ENCODE results near the gene FRYL.
A peak's percentile ranks its signal among the peaks of the same experiment; 100 is the strongest.

The FRYL gene

DNA sequence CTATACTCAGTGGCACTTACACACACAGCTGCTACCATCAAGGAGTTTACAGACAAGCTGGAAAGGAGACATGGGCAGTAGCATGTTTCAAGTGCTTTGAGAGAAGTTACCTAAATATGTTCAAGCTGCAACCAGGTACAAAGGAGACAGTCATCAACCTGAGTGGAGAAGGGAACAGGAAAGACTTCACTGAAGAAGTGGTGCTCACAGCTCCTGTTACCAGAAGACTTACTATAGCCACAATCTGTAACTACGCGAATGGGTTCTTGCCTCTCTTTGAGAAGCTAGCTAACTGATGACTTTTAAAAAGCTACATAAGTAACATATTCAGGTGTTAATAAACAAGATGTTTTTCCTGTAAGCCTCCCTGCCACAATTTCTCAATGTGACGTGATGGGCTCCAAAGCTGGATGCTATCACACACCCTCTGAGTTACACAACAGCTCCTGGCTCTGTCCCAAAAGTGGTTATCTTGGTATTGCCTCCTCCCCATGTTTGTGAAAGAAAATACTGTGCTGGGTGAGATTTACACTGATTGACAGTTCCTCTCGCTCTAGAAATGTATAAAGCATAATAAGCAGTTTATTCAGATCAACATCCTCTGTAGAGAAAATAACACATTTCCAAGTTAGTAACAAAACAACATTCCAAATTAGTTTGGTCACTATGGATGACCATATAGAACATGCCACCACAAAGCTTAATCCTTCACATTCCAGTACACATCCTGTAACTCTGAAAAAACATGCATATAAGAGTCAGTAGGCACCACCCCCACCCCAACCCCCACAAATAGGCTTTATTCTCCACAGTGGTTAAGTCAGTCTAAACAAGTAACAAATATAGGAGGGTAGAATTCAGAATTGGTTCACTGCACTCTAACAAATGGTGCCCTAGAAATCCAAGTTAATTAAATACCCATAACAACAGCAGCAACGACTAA, 81.8 kb downstream of the FRYL start:
- TF ChIP-seq GATA3 (IDR thresholded peaks at IDR 0.05; ENCODE audit: low read depth, low read length) (no peak), GATA2 (IDR thresholded peaks at IDR 0.05; ENCODE audit: low read depth, low read length) (no peak)

DNA sequence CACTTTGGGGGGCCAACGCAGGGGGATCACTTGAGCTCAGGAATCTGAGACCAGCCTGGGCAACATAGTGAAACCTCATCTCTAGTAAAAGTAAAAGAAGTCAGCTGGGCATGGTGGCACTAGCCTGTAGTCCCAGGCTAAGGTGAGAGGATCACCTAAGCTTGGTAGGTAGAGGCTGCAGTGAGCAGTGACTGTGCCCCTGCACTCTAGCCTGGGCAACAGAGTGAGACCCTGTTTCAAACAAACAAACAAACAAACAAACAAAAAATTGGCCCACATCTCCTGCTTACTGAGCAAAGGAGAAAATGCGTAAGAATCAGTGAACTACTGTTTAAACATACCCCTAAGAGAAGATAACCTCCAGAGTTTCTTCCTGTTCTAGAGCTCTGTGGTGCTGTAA, 85.3 kb downstream of the FRYL start:
- TF ChIP-seq GATA2 (IDR thresholded peaks at IDR 0.05; ENCODE audit: low read depth, low read length): no peak
- TF ChIP-seq GATA3 (IDR thresholded peaks at IDR 0.05; ENCODE audit: low read depth, low read length): no peak

DNA sequence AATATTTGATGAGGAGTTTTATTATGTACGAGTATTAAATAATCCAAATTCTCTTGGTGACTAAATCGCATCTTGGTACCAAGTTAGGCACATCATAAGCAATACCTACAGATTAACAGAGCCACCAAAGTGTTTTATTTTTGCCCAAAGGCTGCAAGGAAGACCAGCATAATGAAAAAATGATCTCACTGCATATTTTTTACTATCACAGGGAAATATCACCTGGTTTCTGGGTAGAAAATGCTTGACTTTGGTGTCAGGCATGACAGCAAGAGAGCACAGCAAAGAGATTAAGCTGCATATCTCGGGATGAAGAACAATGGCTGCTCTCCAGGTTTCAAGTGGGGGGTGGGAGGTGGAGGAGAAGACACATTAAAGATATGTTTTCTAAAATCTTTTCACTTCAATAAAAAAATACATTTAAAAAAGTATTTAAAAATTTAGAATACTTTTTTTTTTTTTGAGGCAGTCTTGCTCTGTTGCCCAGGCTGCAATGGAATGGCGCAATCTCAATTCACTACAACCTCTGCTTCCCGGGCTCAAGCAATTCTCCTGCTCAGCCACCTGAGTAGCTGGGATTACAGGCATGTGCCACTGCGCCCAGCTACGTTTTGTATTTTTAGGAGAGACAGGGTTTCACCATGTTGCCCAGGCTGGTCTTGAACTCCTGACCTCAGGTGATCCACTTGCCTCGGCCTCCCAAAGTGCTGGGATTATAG, 86.1 kb downstream of the FRYL start:
- TF ChIP-seq GATA2 (IDR thresholded peaks at IDR 0.05; ENCODE audit: low read depth, low read length) (no peak), GATA3 (IDR thresholded peaks at IDR 0.05; ENCODE audit: low read depth, low read length) (no peak)

DNA sequence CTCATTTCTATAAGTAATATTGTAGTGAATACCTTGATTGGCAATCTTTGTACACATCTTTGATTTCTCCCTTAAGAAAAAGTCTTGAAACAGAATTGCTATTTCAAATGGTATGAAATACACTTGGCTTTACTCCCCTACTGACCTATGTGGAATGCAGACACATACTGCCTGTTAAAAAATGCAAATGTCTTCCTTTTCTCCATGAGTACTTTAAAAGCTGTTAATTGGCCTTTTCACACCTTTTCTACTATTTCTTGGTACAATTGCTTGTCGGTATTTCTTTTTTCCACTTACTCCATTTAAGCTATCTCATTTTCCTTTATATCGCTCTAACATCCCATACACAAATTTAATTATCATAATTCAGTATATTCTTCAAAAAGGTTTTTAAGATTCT, 87.2 kb downstream of the FRYL start:
- TF ChIP-seq GATA3 (IDR thresholded peaks at IDR 0.05; ENCODE audit: low read depth, low read length) (no peak), GATA2 (IDR thresholded peaks at IDR 0.05; ENCODE audit: low read depth, low read length) (no peak)

DNA sequence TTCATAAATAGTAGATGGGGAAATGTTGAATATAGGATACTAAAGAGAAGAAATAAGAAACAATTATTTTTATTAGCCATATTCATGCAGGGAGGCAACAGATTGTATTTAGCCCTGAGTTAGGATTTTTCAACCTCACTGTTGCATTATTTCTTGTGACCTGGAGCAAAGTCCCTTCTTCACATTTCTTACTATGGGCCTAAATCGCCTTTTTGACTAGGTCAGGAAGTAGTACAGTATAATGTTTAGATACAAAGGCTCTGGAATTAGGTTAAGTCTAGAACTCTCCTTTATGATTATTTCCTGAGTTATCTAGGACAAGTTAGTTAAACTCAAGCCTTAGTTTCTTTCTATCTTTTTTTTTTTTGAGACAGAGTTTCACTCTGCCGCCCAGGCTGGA, 88.0 kb downstream of the FRYL start:
- no peak for TF ChIP-seq GATA3 (IDR thresholded peaks at IDR 0.05; ENCODE audit: low read depth, low read length)
- TF ChIP-seq GATA2 (IDR thresholded peaks at IDR 0.05; ENCODE audit: low read depth, low read length): no peak

DNA sequence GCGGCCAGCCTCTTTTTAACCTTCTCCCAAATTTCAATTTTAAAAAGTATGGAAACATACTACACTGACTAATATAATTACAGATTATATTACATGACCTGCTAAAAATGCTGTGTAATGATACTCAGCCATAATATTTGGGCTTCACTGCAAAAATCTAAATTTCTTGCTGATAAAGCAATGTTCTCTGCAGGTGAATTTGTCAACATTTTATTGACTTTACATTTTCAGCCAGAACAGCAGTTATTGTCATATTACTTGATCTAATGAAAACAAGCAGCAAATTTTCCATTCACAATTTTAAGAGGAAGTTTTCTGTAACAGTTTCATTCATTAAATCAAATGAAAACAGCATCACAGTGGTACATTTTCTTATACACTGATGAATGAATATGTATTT, 91.1 kb downstream of the FRYL start:
- TF ChIP-seq GATA3 (IDR thresholded peaks at IDR 0.05; ENCODE audit: low read depth, low read length) (no peak), GATA2 (IDR thresholded peaks at IDR 0.05; ENCODE audit: low read depth, low read length) (no peak)

DNA sequence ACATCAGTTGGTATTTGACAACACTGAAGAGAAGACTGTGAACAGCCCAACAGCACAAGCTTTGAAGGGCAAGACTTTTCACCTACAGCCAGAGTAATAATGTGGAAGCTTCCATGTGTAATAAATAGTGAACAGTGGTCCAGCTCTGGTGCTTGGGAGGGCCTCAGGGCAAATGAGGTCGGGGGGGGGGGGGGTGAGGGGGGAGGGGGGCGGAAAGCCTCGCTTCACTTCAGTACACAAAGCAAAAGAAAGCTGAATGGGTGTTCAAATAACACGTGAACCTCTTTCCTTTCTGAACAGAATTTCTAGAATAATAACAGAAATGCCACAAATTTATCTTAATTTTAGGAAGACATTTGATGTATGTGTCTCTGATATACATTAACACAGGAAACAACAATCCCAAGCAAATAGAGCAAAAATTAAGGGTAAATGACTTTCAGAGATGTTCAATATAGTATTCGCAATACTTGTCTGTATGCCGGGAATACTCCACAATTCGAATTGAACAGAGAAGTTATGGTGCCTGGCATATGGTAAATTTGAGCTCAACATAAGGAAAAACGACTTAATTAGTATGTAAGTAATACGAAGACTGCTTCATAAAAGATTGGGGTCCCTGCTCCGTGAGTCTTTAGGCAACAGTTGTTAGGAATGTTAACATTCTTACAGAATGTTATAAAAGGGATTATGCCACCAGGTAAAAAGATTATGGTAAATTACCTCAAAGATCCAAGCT, 92.6 kb downstream of the FRYL start:
- TF ChIP-seq GATA2 (IDR thresholded peaks at IDR 0.05; ENCODE audit: low read depth, low read length): no peak
- no peak for TF ChIP-seq GATA3 (IDR thresholded peaks at IDR 0.05; ENCODE audit: low read depth, low read length)

DNA sequence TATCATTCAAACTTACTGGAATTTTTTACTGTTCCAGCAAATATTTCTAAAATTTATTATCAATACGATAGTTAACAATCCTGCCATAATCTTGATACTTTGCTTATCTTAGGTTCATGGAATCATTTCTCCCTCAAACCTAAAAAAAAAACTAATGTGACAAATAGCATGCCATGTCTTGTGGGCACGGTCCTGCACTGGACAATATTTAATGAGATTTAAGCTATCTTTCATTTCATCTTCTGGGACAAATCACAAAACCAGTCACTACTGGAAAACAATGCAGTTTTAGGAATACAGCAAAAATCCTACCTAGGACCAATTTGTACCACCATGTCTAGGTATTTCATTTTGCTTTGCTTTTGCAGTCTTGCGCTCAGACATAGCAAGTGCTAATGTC, 93.7 kb downstream of the FRYL start:
- TF ChIP-seq GATA2 (IDR thresholded peaks at IDR 0.05; ENCODE audit: low read depth, low read length) (peak; percentile 64), GATA3 (IDR thresholded peaks at IDR 0.05; ENCODE audit: low read depth, low read length) (peak; percentile 87)

DNA sequence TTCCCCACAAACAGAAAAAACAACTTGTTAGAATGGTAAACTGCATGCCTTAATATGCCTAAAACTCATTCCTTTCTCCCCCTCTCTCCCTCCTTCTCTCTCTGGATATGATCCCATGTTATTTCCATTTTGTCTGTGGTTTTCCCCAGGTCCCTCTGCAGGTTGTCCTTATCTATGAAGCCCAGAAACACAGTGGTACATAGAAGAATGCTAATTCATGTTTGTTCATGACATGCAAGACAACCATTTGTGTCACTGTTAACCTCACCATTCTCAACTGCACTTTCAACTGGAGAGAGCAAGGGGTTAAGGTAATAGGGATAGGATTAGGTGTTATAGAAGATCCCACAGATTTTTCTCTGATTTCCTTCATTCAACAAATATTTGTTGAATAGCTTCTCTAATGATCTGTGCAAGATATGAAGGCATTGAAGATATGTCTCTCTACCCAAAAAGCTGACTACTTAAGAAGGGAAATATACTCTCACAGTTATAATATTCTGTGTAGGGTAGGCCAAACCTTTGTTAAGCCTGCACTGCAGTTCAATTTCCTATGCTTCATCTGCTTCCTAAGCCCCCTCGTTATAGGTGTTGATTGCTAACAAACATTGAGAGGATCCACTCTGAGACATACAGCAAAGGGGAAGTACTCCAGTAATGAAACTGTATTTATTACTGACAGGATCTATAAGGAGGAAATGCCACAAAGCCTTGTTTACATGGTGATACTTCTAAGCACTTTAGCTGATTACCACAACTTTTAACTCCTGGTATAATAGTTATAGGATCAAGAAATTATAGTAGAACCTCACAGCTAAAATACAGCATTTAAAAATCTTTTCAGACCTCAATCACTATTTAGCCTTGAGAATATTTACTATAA, 96.1 kb downstream of the FRYL start:
- TF ChIP-seq GATA2 (IDR thresholded peaks at IDR 0.05; ENCODE audit: low read depth, low read length): no peak
- no peak for TF ChIP-seq GATA3 (IDR thresholded peaks at IDR 0.05; ENCODE audit: low read depth, low read length)

DNA sequence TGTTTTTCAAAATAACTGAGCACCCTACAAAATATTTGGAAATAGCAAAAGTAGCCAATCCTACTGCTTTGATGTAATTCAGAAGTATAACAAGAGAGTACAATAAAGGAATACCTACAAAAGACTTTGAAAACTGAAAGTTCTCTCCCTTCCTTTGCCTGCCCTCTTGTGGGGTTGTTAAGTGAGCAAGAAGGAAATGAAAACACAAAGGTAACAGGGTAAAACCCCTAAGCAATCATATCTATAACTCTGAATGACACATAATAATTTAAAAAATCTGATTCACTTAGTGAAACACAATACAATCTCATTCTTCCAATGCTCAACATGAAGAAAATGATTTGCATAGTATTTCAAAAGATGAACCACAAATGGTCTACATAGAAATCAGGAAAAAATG, 98.2 kb downstream of the FRYL start:
- TF ChIP-seq GATA2 (IDR thresholded peaks at IDR 0.05; ENCODE audit: low read depth, low read length) (no peak), GATA3 (IDR thresholded peaks at IDR 0.05; ENCODE audit: low read depth, low read length) (no peak)

DNA sequence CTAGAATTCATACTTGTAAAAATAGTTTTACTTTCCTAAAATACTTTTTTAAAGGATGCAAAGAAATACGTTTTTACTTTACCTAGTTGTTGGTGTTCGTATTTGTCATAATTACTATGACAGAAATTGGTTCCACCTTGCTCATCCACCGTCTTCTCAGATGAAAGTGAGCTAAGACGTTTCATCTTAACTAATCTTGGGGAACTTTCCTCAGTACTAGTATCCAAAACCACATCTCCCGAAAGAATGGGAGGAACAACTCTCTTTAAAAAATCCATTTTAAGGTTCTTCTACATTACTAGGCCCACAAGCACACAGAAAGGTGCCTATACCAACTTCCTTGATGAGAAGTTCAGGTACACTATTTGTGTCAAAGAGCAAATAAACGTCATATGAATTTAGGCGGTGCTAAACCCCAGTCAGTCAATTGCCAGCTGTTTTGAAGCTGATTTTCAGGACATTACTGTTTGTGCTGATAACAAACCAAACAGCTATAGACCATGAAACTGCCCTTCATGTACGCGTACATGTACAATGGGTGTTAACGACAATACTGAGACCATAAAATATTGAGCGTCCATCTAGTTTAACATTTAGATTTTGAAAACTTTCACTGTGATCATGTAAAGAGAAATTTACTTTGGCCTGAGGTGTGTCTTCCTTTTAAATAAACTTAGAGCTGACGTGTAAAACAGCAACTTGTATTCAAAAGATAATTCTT, 99.1 kb downstream of the FRYL start:
- no peak for TF ChIP-seq GATA2 (IDR thresholded peaks at IDR 0.05; ENCODE audit: low read depth, low read length)
- TF ChIP-seq GATA3 (IDR thresholded peaks at IDR 0.05; ENCODE audit: low read depth, low read length): no peak

DNA sequence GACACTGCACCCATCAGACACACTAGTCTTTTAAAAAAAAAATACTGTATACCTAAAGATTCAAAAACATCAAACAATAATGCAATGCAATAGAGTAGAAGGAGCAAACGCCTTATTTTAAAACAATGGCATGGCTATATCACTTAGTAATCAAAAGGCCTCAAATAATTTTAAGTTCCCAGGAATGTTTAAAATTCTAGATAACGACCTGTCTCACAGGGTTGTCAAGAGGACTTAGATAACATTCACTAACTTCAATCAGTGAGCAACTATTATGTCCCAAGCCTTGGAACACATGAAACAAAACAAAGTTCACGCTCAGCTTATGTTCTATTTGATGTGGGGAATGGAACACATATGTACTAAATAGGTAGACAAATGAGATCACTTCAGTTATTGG, 106.5 kb downstream of the FRYL start:
- no peak for TF ChIP-seq GATA3 (IDR thresholded peaks at IDR 0.05; ENCODE audit: low read depth, low read length)
- no peak for TF ChIP-seq GATA2 (IDR thresholded peaks at IDR 0.05; ENCODE audit: low read depth, low read length)

DNA sequence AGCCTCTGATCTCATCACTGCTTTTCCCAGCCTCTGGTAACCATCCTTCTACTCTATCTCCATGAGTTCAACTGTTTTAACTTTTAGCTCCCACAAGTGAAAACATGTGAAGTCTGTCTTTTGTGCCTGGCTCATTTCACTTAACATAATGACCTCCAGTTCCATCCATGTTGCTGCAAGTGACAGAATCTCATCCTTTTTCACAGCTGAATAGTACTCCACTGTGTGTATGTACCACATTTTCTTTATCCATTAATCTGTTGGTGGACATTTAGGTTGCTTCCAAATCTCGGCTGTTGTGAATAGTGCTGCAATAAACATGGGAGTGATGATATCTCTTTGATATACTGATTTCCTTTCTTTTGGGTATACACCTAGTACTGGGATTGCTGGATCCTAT, 109.5 kb downstream of the FRYL start:
- TF ChIP-seq GATA2 (IDR thresholded peaks at IDR 0.05; ENCODE audit: low read depth, low read length): no peak
- no peak for TF ChIP-seq GATA3 (IDR thresholded peaks at IDR 0.05; ENCODE audit: low read depth, low read length)
